ENCODE results near the gene LRRC52. TPM values are rescaled to one million over a fixed set of nuclear protein-coding genes. Genes with fewer than 3 reads are reported as not detected.

Gene LRRC52, protein sequence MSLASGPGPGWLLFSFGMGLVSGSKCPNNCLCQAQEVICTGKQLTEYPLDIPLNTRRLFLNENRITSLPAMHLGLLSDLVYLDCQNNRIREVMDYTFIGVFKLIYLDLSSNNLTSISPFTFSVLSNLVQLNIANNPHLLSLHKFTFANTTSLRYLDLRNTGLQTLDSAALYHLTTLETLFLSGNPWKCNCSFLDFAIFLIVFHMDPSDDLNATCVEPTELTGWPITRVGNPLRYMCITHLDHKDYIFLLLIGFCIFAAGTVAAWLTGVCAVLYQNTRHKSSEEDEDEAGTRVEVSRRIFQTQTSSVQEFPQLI
- not detected for polyA plus RNA-seq

DNA sequence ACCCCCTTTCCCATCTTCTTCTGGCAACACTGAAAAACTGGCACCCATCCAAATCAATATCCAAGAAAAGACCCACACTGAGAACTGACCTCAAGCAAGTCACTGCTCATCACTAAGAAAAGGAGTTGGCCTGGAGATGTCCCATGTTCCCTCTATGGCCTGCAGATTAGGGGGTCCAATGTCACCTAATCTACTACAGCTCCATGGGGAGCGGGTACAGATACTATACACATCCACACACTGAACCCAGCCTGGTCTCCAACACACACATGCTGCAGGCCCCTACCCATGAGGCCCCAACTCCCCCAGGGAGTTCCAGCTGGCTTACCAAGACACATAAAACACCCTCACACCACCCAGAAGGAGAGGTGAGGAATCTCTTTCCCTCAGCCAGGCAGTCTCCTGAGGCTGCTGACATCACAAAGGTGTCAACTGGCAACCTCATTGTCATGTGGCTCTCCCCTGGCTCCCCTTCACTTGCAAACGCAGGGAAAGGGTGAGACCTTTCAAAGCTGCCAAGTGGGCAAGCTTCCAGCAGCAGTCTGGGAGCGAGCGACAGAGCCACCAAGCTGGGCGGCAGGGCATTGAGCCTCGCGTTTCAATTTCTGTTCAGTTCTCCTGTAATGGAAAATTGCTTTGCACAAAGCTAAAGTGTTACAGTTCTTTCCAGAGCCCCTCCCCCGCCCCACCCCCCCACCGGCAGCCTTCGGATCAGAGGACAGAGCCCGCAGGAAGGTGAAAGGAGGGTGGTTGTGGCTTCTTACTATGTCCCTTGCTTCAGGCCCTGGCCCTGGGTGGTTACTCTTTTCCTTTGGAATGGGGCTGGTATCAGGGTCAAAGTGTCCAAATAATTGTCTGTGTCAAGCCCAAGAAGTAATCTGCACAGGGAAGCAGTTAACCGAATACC, at the start of gene LRRC52:
Gene LRRC52 (plus strand): TSS at position 469 of the 907 bp plus-strand sequence. CDS start 297 bp downstream, at position 766.
- Histone ChIP-seq H3K4me1 (ENCODE audit: control insufficient read depth in 2 of 2, insufficient read depth in 2 of 2, low read length in 1 of 2) (no peaks in the 10 kb centered on the region), H3K4me3 (ENCODE audit: low read depth in 1 of 2, low read length in 2 of 2) (no peak within 1 kb of the TSS), H3K36me3 (ENCODE audit: control insufficient read depth in 2 of 2, insufficient read depth in 2 of 2, low read length in 1 of 2) (no peaks in the 10 kb centered on the region), H3K27me3 (ENCODE audit: control insufficient read depth in 1 of 2, insufficient read depth in 2 of 2, low read length in 2 of 2) (no peaks in the 10 kb centered on the region), H3K27ac (ENCODE audit: low read depth in 2 of 2, low read length in 1 of 2) (no peak within 1 kb of the TSS), H3K9me3 (ENCODE audit: control insufficient read depth in 2 of 2, insufficient read depth in 1 of 2, low read depth in 1 of 2, low read length in 1 of 2) (no peaks in the 10 kb centered on the region)
- WGBS, 2 donors = 16 to 18% methylated on average over 12 of the region's 12 CpGs

GRCh38 chr1:165494949-165495857, 48.6 kb upstream of the LRRC52 start:
- Histone ChIP-seq H3K27me3 (ENCODE audit: control insufficient read depth in 1 of 2, insufficient read depth in 2 of 2, low read length in 2 of 2) (no peaks in the 10 kb centered on the region), H3K36me3 (ENCODE audit: control insufficient read depth in 2 of 2, insufficient read depth in 2 of 2, low read length in 1 of 2) (no peaks in the 10 kb centered on the region), H3K4me1 (ENCODE audit: control insufficient read depth in 2 of 2, insufficient read depth in 2 of 2, low read length in 1 of 2) (no peaks in the 10 kb centered on the region), H3K9me3 (ENCODE audit: control insufficient read depth in 2 of 2, insufficient read depth in 1 of 2, low read depth in 1 of 2, low read length in 1 of 2) (no peaks in the 10 kb centered on the region), H3K27ac (ENCODE audit: low read depth in 2 of 2, low read length in 1 of 2) (no peak overlapping the region), H3K4me3 (ENCODE audit: low read depth in 1 of 2, low read length in 2 of 2) (no peak overlapping the region)
- WGBS, 2 donors = 56 to 60% methylated on average over 5 of the region's 5 CpGs

DNA sequence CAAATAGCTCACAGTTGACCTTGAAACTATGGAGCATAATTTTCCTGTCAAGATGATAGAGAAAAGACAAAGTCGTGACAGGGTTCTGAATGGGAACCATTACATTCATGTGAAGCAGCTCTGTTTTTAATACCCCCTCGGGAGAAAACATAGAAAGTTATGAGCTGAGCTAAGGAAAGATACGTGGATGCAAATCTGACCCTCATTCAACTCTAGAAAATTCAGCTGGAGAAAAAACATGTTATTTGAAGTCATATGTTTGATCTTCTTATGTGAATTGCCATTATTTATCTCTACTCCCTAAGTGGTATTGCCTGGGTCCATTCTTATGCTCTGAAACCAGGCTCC, 48.0 kb upstream of the LRRC52 start:
- 79 to 82% methylated on average over 3 of the region's 3 CpGs for WGBS, 2 donors
- H3K9me3 ChIP-seq (ENCODE audit: control insufficient read depth in 2 of 2, insufficient read depth in 1 of 2, low read depth in 1 of 2, low read length in 1 of 2) = no peaks in the 10 kb centered on the region

DNA sequence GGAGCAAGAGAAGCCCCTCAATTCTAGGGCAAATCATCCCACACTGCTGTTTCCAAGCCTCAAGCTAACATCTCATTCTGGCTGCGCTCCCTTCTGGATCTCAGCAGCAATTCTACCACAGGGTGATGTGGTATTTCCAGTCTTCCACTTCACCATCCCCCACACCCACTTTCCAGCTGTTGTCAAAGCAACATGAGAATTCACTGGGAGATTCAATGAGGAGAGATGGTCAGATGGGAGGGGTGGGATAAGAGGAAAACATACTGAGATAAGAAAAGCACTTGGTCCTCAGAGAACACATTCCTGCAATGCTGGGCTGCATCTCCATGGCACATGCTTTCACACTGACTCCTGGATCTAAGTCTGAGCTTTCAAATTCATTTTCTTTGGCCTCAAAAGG, 47.3 kb upstream of the LRRC52 start:
- H3K9me3 ChIP-seq (ENCODE audit: control insufficient read depth in 2 of 2, insufficient read depth in 1 of 2, low read depth in 1 of 2, low read length in 1 of 2) = no peaks in the 10 kb centered on the region

More for the DNA sequence above, 48.0 kb upstream of the LRRC52 start:
- no peak overlapping the region for H3K27ac ChIP-seq (ENCODE audit: low read depth in 2 of 2, low read length in 1 of 2)
- H3K4me3 ChIP-seq (ENCODE audit: low read depth in 1 of 2, low read length in 2 of 2) = no peak overlapping the region
- H3K27me3 ChIP-seq (ENCODE audit: control insufficient read depth in 1 of 2, insufficient read depth in 2 of 2, low read length in 2 of 2) = no peaks in the 10 kb centered on the region
- H3K4me1 ChIP-seq (ENCODE audit: control insufficient read depth in 2 of 2, insufficient read depth in 2 of 2, low read length in 1 of 2) = no peaks in the 10 kb centered on the region
- H3K36me3 ChIP-seq (ENCODE audit: control insufficient read depth in 2 of 2, insufficient read depth in 2 of 2, low read length in 1 of 2) = no peaks in the 10 kb centered on the region

DNA sequence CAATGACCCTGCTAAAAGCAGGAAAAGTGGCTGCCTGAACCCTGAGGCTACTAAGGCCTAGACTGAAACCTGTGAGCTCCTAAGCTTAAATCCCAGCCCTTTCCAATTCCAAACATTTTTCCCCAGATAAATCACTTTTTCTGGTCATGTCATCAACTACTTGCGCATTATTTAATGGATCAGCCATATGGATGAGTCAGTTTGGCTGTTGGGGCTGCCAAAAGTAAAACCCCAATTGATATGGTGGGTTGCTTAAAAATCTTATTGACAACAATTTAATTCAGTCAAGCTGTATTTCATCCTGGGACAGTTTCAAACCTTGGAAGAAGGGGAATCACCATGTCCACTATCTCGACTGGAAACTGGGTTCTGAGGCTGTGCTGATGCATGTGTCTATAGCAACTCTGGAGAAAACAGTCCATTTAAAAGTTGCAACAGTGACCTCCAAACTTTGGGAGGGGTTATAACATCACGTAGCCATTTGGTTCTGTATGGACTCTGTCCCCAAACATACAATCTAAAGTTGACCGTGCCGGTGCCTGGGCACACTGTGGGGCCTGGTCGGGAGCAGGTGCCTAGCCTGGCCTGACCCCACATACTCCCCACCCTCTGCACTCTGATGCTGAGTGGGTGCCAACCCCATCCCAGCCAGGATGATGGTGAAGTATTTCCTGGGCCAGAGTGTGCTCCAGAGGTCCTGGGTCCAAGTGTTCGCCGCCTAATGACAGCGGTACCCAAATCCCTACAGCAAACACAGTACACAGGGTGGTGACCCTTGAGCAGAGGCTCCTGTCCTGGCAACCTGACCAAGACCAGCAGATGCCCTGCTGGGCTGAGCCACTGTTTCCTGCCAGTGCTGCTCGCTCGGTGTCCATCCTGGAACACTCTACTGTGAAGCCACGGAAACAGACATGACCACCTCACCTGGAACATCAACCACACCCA, 46.5 kb upstream of the LRRC52 start:
- no peaks in the 10 kb centered on the region for H3K36me3 ChIP-seq (ENCODE audit: control insufficient read depth in 2 of 2, insufficient read depth in 2 of 2, low read length in 1 of 2)
- H3K27ac ChIP-seq (ENCODE audit: low read depth in 2 of 2, low read length in 1 of 2) = no peak overlapping the region
- H3K9me3 ChIP-seq (ENCODE audit: control insufficient read depth in 2 of 2, insufficient read depth in 1 of 2, low read depth in 1 of 2, low read length in 1 of 2) = no peaks in the 10 kb centered on the region
- WGBS, 2 donors = 88 to 91% methylated on average over 12 of the region's 12 CpGs
- H3K27me3 ChIP-seq (ENCODE audit: control insufficient read depth in 1 of 2, insufficient read depth in 2 of 2, low read length in 2 of 2) = no peaks in the 10 kb centered on the region
- no peaks in the 10 kb centered on the region for H3K4me1 ChIP-seq (ENCODE audit: control insufficient read depth in 2 of 2, insufficient read depth in 2 of 2, low read length in 1 of 2)
- no peak overlapping the region for H3K4me3 ChIP-seq (ENCODE audit: low read depth in 1 of 2, low read length in 2 of 2)

More for the DNA sequence above, 47.3 kb upstream of the LRRC52 start:
- 44 to 90% methylated on average over 1 of the region's 1 CpG for WGBS, 2 donors
- no peaks in the 10 kb centered on the region for H3K27me3 ChIP-seq (ENCODE audit: control insufficient read depth in 1 of 2, insufficient read depth in 2 of 2, low read length in 2 of 2)
- no peak overlapping the region for H3K27ac ChIP-seq (ENCODE audit: low read depth in 2 of 2, low read length in 1 of 2)
- no peak overlapping the region for H3K4me3 ChIP-seq (ENCODE audit: low read depth in 1 of 2, low read length in 2 of 2)
- H3K4me1 ChIP-seq (ENCODE audit: control insufficient read depth in 2 of 2, insufficient read depth in 2 of 2, low read length in 1 of 2) = no peaks in the 10 kb centered on the region
- H3K36me3 ChIP-seq (ENCODE audit: control insufficient read depth in 2 of 2, insufficient read depth in 2 of 2, low read length in 1 of 2) = no peaks in the 10 kb centered on the region

GRCh38 chr1:165501330-165501969, 42.4 kb upstream of the LRRC52 start:
- H3K36me3 ChIP-seq (ENCODE audit: control insufficient read depth in 2 of 2, insufficient read depth in 2 of 2, low read length in 1 of 2) = no peaks in the 10 kb centered on the region
- H3K9me3 ChIP-seq (ENCODE audit: control insufficient read depth in 2 of 2, insufficient read depth in 1 of 2, low read depth in 1 of 2, low read length in 1 of 2) = no peaks in the 10 kb centered on the region
- WGBS, 2 donors = 74 to 76% methylated on average over 7 of the region's 7 CpGs
- H3K4me1 ChIP-seq (ENCODE audit: control insufficient read depth in 2 of 2, insufficient read depth in 2 of 2, low read length in 1 of 2) = no peaks in the 10 kb centered on the region
- no peaks in the 10 kb centered on the region for H3K27me3 ChIP-seq (ENCODE audit: control insufficient read depth in 1 of 2, insufficient read depth in 2 of 2, low read length in 2 of 2)
- H3K4me3 ChIP-seq (ENCODE audit: low read depth in 1 of 2, low read length in 2 of 2) = no peak overlapping the region
- H3K27ac ChIP-seq (ENCODE audit: low read depth in 2 of 2, low read length in 1 of 2) = no peak overlapping the region

DNA sequence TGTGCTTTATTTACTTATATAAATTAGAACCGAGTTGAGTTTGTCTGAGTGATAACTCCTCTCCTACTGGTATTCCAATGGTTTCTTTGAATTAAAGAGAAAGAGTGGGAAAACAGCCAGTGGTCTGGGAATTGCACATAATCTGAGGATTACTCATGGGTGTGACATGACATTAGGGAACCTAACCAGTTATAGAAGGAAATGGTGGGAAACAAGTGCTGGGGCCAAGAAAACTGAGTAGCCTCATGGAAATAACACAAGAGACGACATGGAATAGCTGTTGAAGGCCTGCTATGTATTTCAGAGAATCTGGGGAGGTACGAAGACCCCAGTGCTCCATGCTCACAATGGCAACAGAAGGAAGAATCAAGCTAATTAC, 41.8 kb upstream of the LRRC52 start:
- H3K4me1 ChIP-seq (ENCODE audit: control insufficient read depth in 2 of 2, insufficient read depth in 2 of 2, low read length in 1 of 2) = no peaks in the 10 kb centered on the region
- no peaks in the 10 kb centered on the region for H3K9me3 ChIP-seq (ENCODE audit: control insufficient read depth in 2 of 2, insufficient read depth in 1 of 2, low read depth in 1 of 2, low read length in 1 of 2)
- no peak overlapping the region for H3K27ac ChIP-seq (ENCODE audit: low read depth in 2 of 2, low read length in 1 of 2)
- no peaks in the 10 kb centered on the region for H3K36me3 ChIP-seq (ENCODE audit: control insufficient read depth in 2 of 2, insufficient read depth in 2 of 2, low read length in 1 of 2)
- no peaks in the 10 kb centered on the region for H3K27me3 ChIP-seq (ENCODE audit: control insufficient read depth in 1 of 2, insufficient read depth in 2 of 2, low read length in 2 of 2)
- 56 to 61% methylated on average over 3 of the region's 3 CpGs for WGBS, 2 donors
- no peak overlapping the region for H3K4me3 ChIP-seq (ENCODE audit: low read depth in 1 of 2, low read length in 2 of 2)

DNA sequence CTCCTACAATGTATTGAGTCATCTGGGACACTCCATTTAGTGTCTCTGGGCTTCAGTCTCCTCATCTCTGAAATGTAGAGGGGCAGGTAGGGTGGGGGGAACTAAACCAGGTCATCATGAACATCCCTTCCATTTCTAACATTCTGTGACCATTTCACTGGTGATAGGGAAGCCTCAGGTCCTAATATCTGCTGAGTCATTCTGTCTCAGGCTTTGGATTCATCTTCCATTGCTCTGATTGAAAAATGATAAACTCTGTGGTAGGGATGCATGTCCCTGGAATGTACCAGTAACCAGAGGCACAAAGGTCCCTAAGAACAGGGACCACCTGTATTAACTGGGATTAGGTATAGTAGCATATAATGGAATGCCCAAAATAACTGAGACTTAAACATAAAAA, 36.2 kb upstream of the LRRC52 start:
- Histone ChIP-seq H3K27ac (ENCODE audit: low read depth in 2 of 2, low read length in 1 of 2) (no peak overlapping the region), H3K36me3 (ENCODE audit: control insufficient read depth in 2 of 2, insufficient read depth in 2 of 2, low read length in 1 of 2) (no peaks in the 10 kb centered on the region), H3K9me3 (ENCODE audit: control insufficient read depth in 2 of 2, insufficient read depth in 1 of 2, low read depth in 1 of 2, low read length in 1 of 2) (no peaks in the 10 kb centered on the region), H3K4me3 (ENCODE audit: low read depth in 1 of 2, low read length in 2 of 2) (no peak overlapping the region), H3K4me1 (ENCODE audit: control insufficient read depth in 2 of 2, insufficient read depth in 2 of 2, low read length in 1 of 2) (no peaks in the 10 kb centered on the region), H3K27me3 (ENCODE audit: control insufficient read depth in 1 of 2, insufficient read depth in 2 of 2, low read length in 2 of 2) (no peaks in the 10 kb centered on the region)

All from esophagus (tissue), 2 donors.